Uterus (tissue), 2 donors: ENCODE results near the gene TMEM119.

Experiments
- POLR2A ChIP-seq, 2 donors: fragments of 450-650 bp; IDR thresholded peaks; one replicate each; pipeline ENCODE4 v1.6.1; 2016; ENCODE audit warnings: antibody characterized with exemption in 2 of 2, mild to moderate bottlenecking in 1 of 2, moderate library complexity in 1 of 2
- TF ChIP-seq, protein P1 (sequence below), 4 experiments: fragments of 200-600 bp in 2 of 4; fragments of 450-650 bp in 2 of 4; sonication (generic) in 2 of 4; IDR thresholded peaks; one replicate each; pipeline ENCODE4 v1.5.1; 2016 to 2019; ENCODE audit warnings: antibody characterized with exemption in 4 of 4, mild to moderate bottlenecking in 2 of 4, moderate library complexity in 1 of 4

- TF ChIP-seq POLR2A (IDR thresholded peaks at IDR 0.05): no peak
- TF ChIP-seq, protein P1, sequence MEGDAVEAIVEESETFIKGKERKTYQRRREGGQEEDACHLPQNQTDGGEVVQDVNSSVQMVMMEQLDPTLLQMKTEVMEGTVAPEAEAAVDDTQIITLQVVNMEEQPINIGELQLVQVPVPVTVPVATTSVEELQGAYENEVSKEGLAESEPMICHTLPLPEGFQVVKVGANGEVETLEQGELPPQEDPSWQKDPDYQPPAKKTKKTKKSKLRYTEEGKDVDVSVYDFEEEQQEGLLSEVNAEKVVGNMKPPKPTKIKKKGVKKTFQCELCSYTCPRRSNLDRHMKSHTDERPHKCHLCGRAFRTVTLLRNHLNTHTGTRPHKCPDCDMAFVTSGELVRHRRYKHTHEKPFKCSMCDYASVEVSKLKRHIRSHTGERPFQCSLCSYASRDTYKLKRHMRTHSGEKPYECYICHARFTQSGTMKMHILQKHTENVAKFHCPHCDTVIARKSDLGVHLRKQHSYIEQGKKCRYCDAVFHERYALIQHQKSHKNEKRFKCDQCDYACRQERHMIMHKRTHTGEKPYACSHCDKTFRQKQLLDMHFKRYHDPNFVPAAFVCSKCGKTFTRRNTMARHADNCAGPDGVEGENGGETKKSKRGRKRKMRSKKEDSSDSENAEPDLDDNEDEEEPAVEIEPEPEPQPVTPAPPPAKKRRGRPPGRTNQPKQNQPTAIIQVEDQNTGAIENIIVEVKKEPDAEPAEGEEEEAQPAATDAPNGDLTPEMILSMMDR (IDR thresholded peaks at IDR 0.05): no peak
These were observed 6.5 kb upstream of the TMEM119 start for GRCh38 chr12:108604208-108604941.
